HG02852 (cell line): ENCODE measurements around the gene PLOD2.

Experiments
- ATAC-seq: cut with Tn5 transposase; IDR thresholded peaks from one replicate; pipeline ENCODE4 v1.9.1; 2021; ENCODE audit warnings: mild to moderate bottlenecking, moderate library complexity; ENCODE audit not compliant: unreplicated experiment

Gene PLOD2

GRCh38 chr3:146052056-146052790 is 108.8 kb downstream of the PLOD2 start:
- ATAC-seq, result no peak

- ATAC-seq, result no peak
Observed at GRCh38 chr3:146050691-146051090, 110.3 kb downstream of the PLOD2 start.

- ATAC-seq, result no peak
Observed at GRCh38 chr3:146047485-146047884, 113.5 kb downstream of the PLOD2 start.

GRCh38 chr3:146044046-146044445 is 116.9 kb downstream of the PLOD2 start:
- no peak for ATAC-seq

- ATAC-seq, result no peak
Observed at GRCh38 chr3:146040630-146041029, 120.4 kb downstream of the PLOD2 start.

GRCh38 chr3:146037697-146038096 is 123.3 kb downstream of the PLOD2 start:
- ATAC-seq, result no peak

GRCh38 chr3:146036281-146036680 is 124.7 kb downstream of the PLOD2 start:
- ATAC-seq, result no peak

- no peak for ATAC-seq
Observed at GRCh38 chr3:146035366-146035765, 125.6 kb downstream of the PLOD2 start.

- no peak for ATAC-seq
Observed at GRCh38 chr3:146033950-146034349, 127.0 kb downstream of the PLOD2 start.

- no peak for ATAC-seq
Observed at GRCh38 chr3:146026547-146026946, 134.4 kb downstream of the PLOD2 start.

GRCh38 chr3:146024260-146024659 is 136.7 kb downstream of the PLOD2 start:
- ATAC-seq, result no peak

GRCh38 chr3:146020969-146021368 is 140.0 kb downstream of the PLOD2 start:
- no peak for ATAC-seq

GRCh38 chr3:146019508-146019907 is 141.5 kb downstream of the PLOD2 start:
- ATAC-seq, result no peak
